Mesenchymal stem cell (in vitro differentiated cells and primary cell): ENCODE data around the gene FBXO8.

Source experiments
- DNase-seq: peaks from one replicate; pipeline ENCODE4 v3.0.0-alpha.2; 2013
- H2AFZ ChIP-seq: one replicate; pipeline ENCODE4 v1.6.1; 2013; ENCODE audit warnings: low read depth, mild to moderate bottlenecking, control low read depth, inconsistent platforms, low read length, moderate library complexity
- H2AK5ac ChIP-seq: 2 replicates; pipeline ENCODE4 v1.6.1; 2013; ENCODE audit warnings: low read length, moderate library complexity, mild to moderate bottlenecking, inconsistent platforms; ENCODE audit not compliant: severe bottlenecking
- H2BK120ac ChIP-seq: one replicate; pipeline ENCODE4 v1.6.1; 2013; ENCODE audit warnings: low read depth, mild to moderate bottlenecking, inconsistent platforms, low read length, moderate library complexity
- H2BK12ac ChIP-seq, 2 experiments: one replicate each; pipeline ENCODE4 v1.6.1; 2013; ENCODE audit warnings: inconsistent platforms in 2 of 2, low read length in 2 of 2, mild to moderate bottlenecking in 2 of 2, moderate library complexity in 2 of 2, control low read depth in 1 of 2
- H2BK15ac ChIP-seq: one replicate; pipeline ENCODE4 v1.6.1; 2013; ENCODE audit warnings: mild to moderate bottlenecking, low read depth, inconsistent platforms; ENCODE audit not compliant: poor library complexity, severe bottlenecking
- H2BK5ac ChIP-seq: 2 replicates; pipeline ENCODE4 v1.6.1; 2013; ENCODE audit warnings: low read depth, mild to moderate bottlenecking, low read length, control low read depth, inconsistent platforms; ENCODE audit not compliant: poor library complexity, severe bottlenecking
- H3K14ac ChIP-seq, 2 experiments: one replicate each; pipeline ENCODE4 v1.6.1; 2013; ENCODE audit warnings: inconsistent platforms in 2 of 2, low read length in 2 of 2, control low read depth in 1 of 2, mild to moderate bottlenecking in 1 of 2, moderate library complexity in 1 of 2
- H3K18ac ChIP-seq, 2 experiments: one replicate each; pipeline ENCODE4 v1.6.1; 2013; ENCODE audit warnings: inconsistent platforms in 2 of 2, low read length in 2 of 2, control low read depth in 1 of 2, low read depth in 1 of 2, mild to moderate bottlenecking in 1 of 2
- H3K23ac ChIP-seq, 2 experiments: one replicate each; pipeline ENCODE4 v1.6.1; 2013; ENCODE audit warnings: inconsistent platforms in 2 of 2, low read length in 2 of 2, mild to moderate bottlenecking in 2 of 2, moderate library complexity in 2 of 2, control low read depth in 1 of 2
- H3K27ac ChIP-seq: 2 replicates; pipeline ENCODE4 v1.5.1; 2013; ENCODE audit warnings: mild to moderate bottlenecking, moderate library complexity, low read length, control low read depth, inconsistent platforms; ENCODE audit not compliant: poor library complexity, severe bottlenecking
- H3K27me3 ChIP-seq, 2 experiments: 2 replicates each; pipeline versions ENCODE4 v1.6.1 to v1.7.0; 2013; ENCODE audit warnings: low read length in 2 of 2, mild to moderate bottlenecking in 2 of 2, moderate library complexity in 2 of 2, control low read depth in 1 of 2, inconsistent platforms in 1 of 2; ENCODE audit not compliant: control insufficient read depth in 1 of 2, insufficient read depth in 1 of 2
- H3K36me3 ChIP-seq, 2 experiments: 2 replicates each; pipeline versions ENCODE4 v1.6.1 to v1.7.0; 2013; ENCODE audit warnings: low read length in 2 of 2, control low read depth in 1 of 2, inconsistent platforms in 1 of 2, low read depth in 1 of 2, mild to moderate bottlenecking in 1 of 2; ENCODE audit not compliant: insufficient read depth in 2 of 2, control insufficient read depth in 1 of 2
- H3K4ac ChIP-seq, 2 experiments: one replicate each; pipeline ENCODE4 v1.6.1; 2013; ENCODE audit warnings: inconsistent platforms in 2 of 2, low read length in 2 of 2, mild to moderate bottlenecking in 2 of 2, moderate library complexity in 2 of 2, control low read depth in 1 of 2, low read depth in 1 of 2
- H3K4me1 ChIP-seq: 2 replicates; pipeline ENCODE4 v1.6.1; 2013; ENCODE audit warnings: low read depth, low read length, control low read depth; ENCODE audit not compliant: control insufficient read depth, insufficient read depth
- H3K4me2 ChIP-seq: 2 replicates; pipeline ENCODE4 v1.6.1; 2013; ENCODE audit warnings: low read length, mild to moderate bottlenecking, inconsistent platforms; ENCODE audit not compliant: poor library complexity, severe bottlenecking
- H3K4me3 ChIP-seq, 2 experiments: 2 replicates each; pipeline versions ENCODE4 v1.5.1 to v1.7.0; 2013; ENCODE audit warnings: low read length in 2 of 2, mild to moderate bottlenecking in 2 of 2, control low read depth in 1 of 2, low read depth in 1 of 2; ENCODE audit not compliant: insufficient read depth in 1 of 2
- H3K79me1 ChIP-seq: replicated peaks from 2 replicates; pipeline ENCODE4 v1.6.1; 2013; ENCODE audit warnings: mild to moderate bottlenecking, control low read depth, low read length, inconsistent platforms; ENCODE audit not compliant: poor library complexity, severe bottlenecking
- H3K9ac ChIP-seq: 2 replicates; pipeline ENCODE4 v1.7.0; 2013; ENCODE audit warnings: mild to moderate bottlenecking, low read length, moderate library complexity
- H3K9me3 ChIP-seq: 2 replicates; pipeline ENCODE4 v1.7.0; 2013; ENCODE audit warnings: mild to moderate bottlenecking, low read length; ENCODE audit not compliant: control insufficient read depth
- H4K8ac ChIP-seq: one replicate; pipeline ENCODE4 v1.6.1; 2013; ENCODE audit warnings: inconsistent platforms, mild to moderate bottlenecking, low read length, moderate library complexity
- H4K91ac ChIP-seq: one replicate; pipeline ENCODE4 v1.6.1; 2013; ENCODE audit warnings: mild to moderate bottlenecking, low read length, inconsistent platforms
- WGBS: methylation state at CpG from one replicate; pipeline ENCODE4 v1.1.7; 2013; ENCODE audit warnings: mixed read lengths; 5-methylcytosine and 5-hydroxymethylcytosine counted together

FBXO8 gene

GRCh38 chr4:174324236-174324635 is 40.8 kb upstream of the FBXO8 start:
- H3K4me2 ChIP-seq, result no peak overlapping the region
- no peaks in the 10 kb centered on the region for H3K4me1 ChIP-seq
- no peak overlapping the region for H3K27ac ChIP-seq
- whole genome bisulfite sequencing, result no CpG with 5 or more reads among the region's 1 CpG
- no peaks in the 10 kb centered on the region for H3K9me3 ChIP-seq
- no peak overlapping the region for H3K9ac ChIP-seq
- no peak overlapping the region for H3K18ac ChIP-seq
- no peak overlapping the region for H3K14ac ChIP-seq
- no peak overlapping the region for H2AFZ ChIP-seq
- H3K4me3 ChIP-seq, result peak overlapping the region in 1 of 2 experiments; percentile 3
- H3K4ac ChIP-seq, result no peak overlapping the region
- H2BK12ac ChIP-seq, result no peak overlapping the region
- no peaks in the 10 kb centered on the region for H3K36me3 ChIP-seq
- no peak for DNase-seq
- no peak overlapping the region for H2BK120ac ChIP-seq
- H2BK5ac ChIP-seq, result no peak overlapping the region
- no peaks in the 10 kb centered on the region for H3K27me3 ChIP-seq
- no peak overlapping the region for H4K91ac ChIP-seq
- H2BK15ac ChIP-seq, result no peak overlapping the region
- no peak overlapping the region for H2AK5ac ChIP-seq
- no peaks in the 10 kb centered on the region for H3K79me1 ChIP-seq
- H4K8ac ChIP-seq, result no peak overlapping the region
- H3K23ac ChIP-seq, result no peak overlapping the region

DNA sequence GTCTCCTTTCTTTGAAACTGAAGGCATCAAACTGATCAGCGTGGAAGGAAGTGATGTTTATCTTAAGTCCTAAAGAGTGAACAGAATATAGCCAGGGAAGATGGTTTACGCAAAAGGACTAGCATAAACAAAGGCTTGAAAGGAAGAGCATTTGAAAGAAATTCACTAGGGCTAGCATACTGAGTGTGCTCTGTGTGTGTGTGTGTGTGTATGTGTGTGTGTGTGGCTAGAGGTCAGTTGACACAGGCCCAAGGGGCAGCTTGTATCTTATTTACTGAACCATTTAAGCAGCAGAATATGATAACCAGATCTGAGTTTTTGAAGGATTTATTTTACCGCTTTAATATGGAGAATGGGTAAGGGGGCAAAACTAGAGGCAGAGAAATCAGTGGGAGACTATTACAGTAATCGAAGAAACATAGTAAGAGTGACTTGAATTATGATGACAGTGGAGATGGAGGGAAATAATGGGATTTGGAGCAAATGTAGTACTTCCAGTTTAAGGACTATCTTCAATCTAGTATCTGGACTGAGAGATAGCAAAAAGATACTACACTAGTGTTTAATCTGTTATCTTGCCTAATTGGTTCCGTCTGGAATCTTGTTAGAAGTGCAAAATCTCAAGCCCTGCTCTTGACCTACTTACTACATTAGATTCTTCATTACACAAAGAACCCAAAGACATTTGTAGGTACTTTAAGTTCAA is 37.2 kb upstream of the FBXO8 start:
- Histone ChIP-seq H3K27me3 (no peaks in the 10 kb centered on the region), H3K4me2 (no peak overlapping the region), H3K14ac (no peak overlapping the region), H3K9me3 (no peaks in the 10 kb centered on the region), H2BK15ac (no peak overlapping the region), H2BK120ac (no peak overlapping the region), H3K18ac (no peak overlapping the region), H3K4ac (no peak overlapping the region), H2AK5ac (no peak overlapping the region), H3K4me3 (no peak overlapping the region), H3K4me1 (no peaks in the 10 kb centered on the region), H3K79me1 (no peaks in the 10 kb centered on the region), H4K91ac (no peak overlapping the region), H2BK12ac (no peak overlapping the region), H2BK5ac (no peak overlapping the region), H4K8ac (no peak overlapping the region), H2AFZ (no peak overlapping the region), H3K36me3 (no peaks in the 10 kb centered on the region), H3K27ac (no peak overlapping the region), H3K23ac (no peak overlapping the region), H3K9ac (no peak overlapping the region)
- WGBS, result 40% methylated on average over 4 of the region's 5 CpGs
- peak; percentile 68 for DNase-seq

DNA sequence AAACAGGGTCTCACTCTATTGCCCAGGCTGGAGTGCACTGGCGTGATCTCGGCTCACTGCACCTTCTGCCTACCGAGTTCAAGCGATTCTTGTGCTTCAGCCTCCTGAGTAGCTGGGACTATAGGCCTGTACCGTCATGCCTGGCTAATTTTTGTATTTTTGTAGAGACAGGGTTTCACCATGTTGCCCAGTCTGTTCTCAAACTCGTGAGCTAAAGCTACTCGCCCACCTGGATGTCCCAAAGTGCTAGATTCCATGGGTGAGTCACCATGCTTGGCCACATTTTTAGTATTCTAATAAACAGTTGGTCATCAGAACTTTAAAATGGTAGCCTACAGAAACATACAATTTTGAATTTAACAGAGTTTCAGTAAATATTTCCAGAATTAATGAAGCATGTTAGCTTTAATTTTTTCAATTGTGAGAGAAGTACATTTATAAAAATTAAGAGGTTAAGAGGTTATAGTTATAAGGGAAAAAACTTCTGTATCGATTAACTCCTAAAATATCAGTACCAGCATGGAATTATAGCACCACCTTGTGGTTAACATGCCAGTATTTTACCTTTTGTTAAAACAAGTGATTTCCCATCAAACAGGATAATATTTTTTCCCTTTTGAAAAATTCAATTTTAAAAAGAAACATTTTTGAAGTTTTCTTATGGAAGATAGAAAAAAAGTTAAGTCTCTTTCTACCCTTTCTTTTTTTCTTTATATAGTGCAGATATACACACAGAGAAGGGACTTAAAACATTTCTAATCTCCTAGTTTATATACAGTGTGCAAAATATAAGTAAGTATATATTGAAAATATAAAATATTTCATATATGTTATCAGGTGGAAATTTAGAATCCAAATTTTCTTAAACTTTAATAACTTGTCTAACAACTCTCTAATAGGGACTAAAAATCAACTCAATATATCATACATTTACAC is 35.6 kb upstream of the FBXO8 start:
- Histone ChIP-seq H4K8ac (no peak overlapping the region), H2BK12ac (no peak overlapping the region), H3K18ac (peak overlapping the region in 1 of 2 experiments; percentile 62), H3K23ac (no peak overlapping the region), H2AK5ac (no peak overlapping the region), H3K4me2 (no peak overlapping the region), H3K36me3 (no peaks in the 10 kb centered on the region), H2BK15ac (no peak overlapping the region), H2BK120ac (no peak overlapping the region), H3K9me3 (no peaks in the 10 kb centered on the region), H3K4me1 (no peaks in the 10 kb centered on the region), H3K4me3 (no peak overlapping the region), H2BK5ac (no peak overlapping the region), H3K27ac (no peak overlapping the region), H3K14ac (no peak overlapping the region), H2AFZ (no peak overlapping the region), H3K79me1 (no peaks in the 10 kb centered on the region), H3K4ac (no peak overlapping the region), H3K27me3 (no peaks in the 10 kb centered on the region), H3K9ac (peak overlapping the region; percentile 10), H4K91ac (no peak overlapping the region)
- WGBS, result 65% methylated on average over 7 of the region's 8 CpGs
- peak; percentile 58 for DNase-seq

- Histone ChIP-seq H3K27ac (no peak overlapping the region), H3K18ac (no peak overlapping the region), H3K9me3 (no peaks in the 10 kb centered on the region), H3K4me1 (no peaks in the 10 kb centered on the region), H3K9ac (no peak overlapping the region), H3K27me3 (no peaks in the 10 kb centered on the region), H2BK12ac (no peak overlapping the region), H2BK5ac (no peak overlapping the region), H3K4ac (no peak overlapping the region), H2AFZ (no peak overlapping the region), H2BK120ac (no peak overlapping the region), H3K36me3 (no peaks in the 10 kb centered on the region), H3K79me1 (no peaks in the 10 kb centered on the region), H3K4me2 (no peak overlapping the region), H2BK15ac (no peak overlapping the region), H4K91ac (no peak overlapping the region), H3K4me3 (no peak overlapping the region), H3K14ac (no peak overlapping the region), H2AK5ac (no peak overlapping the region), H3K23ac (no peak overlapping the region), H4K8ac (no peak overlapping the region)
- DNase-seq, result peak; percentile 35
These were observed 34.1 kb upstream of the FBXO8 start for GRCh38 chr4:174317531-174317930.
